Natural killer cell (primary cell): ENCODE measurements around the gene IFI44. TPM values are rescaled to one million over a fixed set of nuclear protein-coding genes. Genes with fewer than 3 reads are reported as not detected.

Experiments used
- ATAC-seq, 3 donors: fragments of 150-1000 bp in 2 of 3; fragments of 200-7000 bp in 1 of 3; cut with Tn5 transposase; 1 replicate in 1 of 3; 2 replicates in 2 of 3; pipeline ENCODE4 v1.10.0; 2021; ENCODE audit warnings: mild to moderate bottlenecking in 2 of 3, moderate library complexity in 2 of 3
- DNase-seq, 2 donors: peaks; one replicate each; pipeline versions ENCODE4 v3.0.0 to v3.0.0-alpha.2; 2013 to 2021; ENCODE audit warnings: mixed read lengths in 1 of 2
- H3K27ac ChIP-seq: one replicate; pipeline ENCODE4 v1.5.1; 2013; ENCODE audit warnings: mild to moderate bottlenecking, low read length
- H3K27me3 ChIP-seq: one replicate; pipeline ENCODE4 v1.6.1; 2013; ENCODE audit warnings: low read length; ENCODE audit not compliant: control insufficient read depth, insufficient read depth
- H3K36me3 ChIP-seq: one replicate; pipeline ENCODE4 v1.6.1; 2013; ENCODE audit warnings: low read length; ENCODE audit not compliant: control insufficient read depth, insufficient read depth
- H3K4me1 ChIP-seq: one replicate; pipeline ENCODE4 v1.6.1; 2013; ENCODE audit warnings: low read length; ENCODE audit not compliant: control insufficient read depth, insufficient read depth
- H3K4me3 ChIP-seq: one replicate; pipeline ENCODE4 v1.5.1; 2013; ENCODE audit warnings: low read length
- H3K9me3 ChIP-seq: one replicate; pipeline ENCODE4 v1.6.1; 2013; ENCODE audit warnings: low read length; ENCODE audit not compliant: control insufficient read depth, insufficient read depth
- H3K27ac Mint-ChIP-seq, 2 donors: one replicate each; pipeline ENCODE4 v1.8.0; 2022; ENCODE audit warnings: mild to moderate bottlenecking in 2 of 2, mixed read lengths in 2 of 2, moderate library complexity in 1 of 2
- H3K27me3 Mint-ChIP-seq, 2 donors: one replicate each; pipeline ENCODE4 v1.8.0; 2022; ENCODE audit warnings: low read depth in 2 of 2, mixed read lengths in 2 of 2
- H3K36me3 Mint-ChIP-seq: one replicate; pipeline ENCODE4 v1.8.0; 2022; ENCODE audit warnings: mixed read lengths
- H3K4me1 Mint-ChIP-seq, 2 donors: one replicate each; pipeline ENCODE4 v1.8.0; 2022; ENCODE audit warnings: mixed read lengths in 2 of 2
- H3K4me3 Mint-ChIP-seq: one replicate; pipeline ENCODE4 v1.8.0; 2022; ENCODE audit warnings: mild to moderate bottlenecking, moderate library complexity, mixed read lengths
- H3K9me3 Mint-ChIP-seq, 2 donors: one replicate each; pipeline ENCODE4 v1.8.0; 2022; ENCODE audit warnings: mixed read lengths in 2 of 2
- WGBS: methylation state at CpG from one replicate; pipeline ENCODE4 v1.1.7; 2013; ENCODE audit warnings: missing lambda C conversion rate; ENCODE audit not compliant: insufficient coverage; 5-methylcytosine and 5-hydroxymethylcytosine counted together
- intact Hi-C: fragments of 100-400 bp; cut with micrococcal nuclease; formaldehyde crosslinking; loops from one replicate; pipeline ENCODE4 v1.14.2; 2022
- total RNA-seq, 4 donors: library from RNA; stranded (reverse); fragments of 120-200 nt in 1 of 4; gene quantifications; one replicate each; pipeline versions ENCODE4 v1.2.3 to v1.2.4, GENCODE V29; 2013 to 2022
- TF ChIP-seq, protein P1 (sequence below): fragments of 200-600 bp; IDR thresholded peaks from one replicate; pipeline ENCODE4 v1.8.0; 2022; ENCODE audit warnings: antibody characterized with exemption

The IFI44 gene
- total RNA-seq, 3 donors from 2014 or later (not counting 1 experiment from before 2014, with no cell fraction given), result 34.6 to 60.2 (median 35.5) TPM

DNA sequence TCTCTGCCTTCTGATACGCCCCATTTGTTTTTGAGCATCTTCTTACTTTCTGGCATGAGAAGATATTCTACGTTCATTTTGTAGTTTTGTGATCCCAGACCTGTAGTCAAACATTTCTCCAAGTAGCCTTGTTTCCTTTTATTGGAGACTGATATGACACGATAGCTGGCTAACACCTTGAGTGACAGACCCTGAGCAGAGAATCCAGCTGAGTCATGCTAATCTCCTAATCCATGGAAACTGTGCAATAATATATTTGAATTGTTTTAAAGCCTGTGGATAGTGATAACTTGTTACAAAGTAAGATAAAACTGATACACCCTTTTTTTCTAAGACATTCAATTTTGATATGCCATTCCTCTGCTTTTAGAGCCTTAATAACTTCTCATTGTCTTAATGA is 30.6 kb upstream of the IFI44 start:
- TF ChIP-seq, protein P1, sequence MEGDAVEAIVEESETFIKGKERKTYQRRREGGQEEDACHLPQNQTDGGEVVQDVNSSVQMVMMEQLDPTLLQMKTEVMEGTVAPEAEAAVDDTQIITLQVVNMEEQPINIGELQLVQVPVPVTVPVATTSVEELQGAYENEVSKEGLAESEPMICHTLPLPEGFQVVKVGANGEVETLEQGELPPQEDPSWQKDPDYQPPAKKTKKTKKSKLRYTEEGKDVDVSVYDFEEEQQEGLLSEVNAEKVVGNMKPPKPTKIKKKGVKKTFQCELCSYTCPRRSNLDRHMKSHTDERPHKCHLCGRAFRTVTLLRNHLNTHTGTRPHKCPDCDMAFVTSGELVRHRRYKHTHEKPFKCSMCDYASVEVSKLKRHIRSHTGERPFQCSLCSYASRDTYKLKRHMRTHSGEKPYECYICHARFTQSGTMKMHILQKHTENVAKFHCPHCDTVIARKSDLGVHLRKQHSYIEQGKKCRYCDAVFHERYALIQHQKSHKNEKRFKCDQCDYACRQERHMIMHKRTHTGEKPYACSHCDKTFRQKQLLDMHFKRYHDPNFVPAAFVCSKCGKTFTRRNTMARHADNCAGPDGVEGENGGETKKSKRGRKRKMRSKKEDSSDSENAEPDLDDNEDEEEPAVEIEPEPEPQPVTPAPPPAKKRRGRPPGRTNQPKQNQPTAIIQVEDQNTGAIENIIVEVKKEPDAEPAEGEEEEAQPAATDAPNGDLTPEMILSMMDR, result no peak
- WGBS, result 92% methylated on average over 3 of the region's 3 CpGs
- intact Hi-C loops, result loop anchor here (10.0 kb wide), 1 partner anchor 474 kb away; no protein-coding TSS in a partner anchor
- no peaks in the 10 kb centered on the region for H3K27me3 Mint-ChIP-seq
- DNase-seq (no peak), ATAC-seq (no peak)
- no peaks in the 10 kb centered on the region for H3K9me3 ChIP-seq
- peaks cover 8% of the 10 kb centered on the region for H3K4me1 ChIP-seq
- H3K4me3 Mint-ChIP-seq, result peak overlapping the region; percentile 76
- no peak overlapping the region for H3K4me3 ChIP-seq
- H3K4me1 Mint-ChIP-seq, result peaks cover 36 to 40% of the 10 kb centered on the region in 2 donors
- H3K27me3 ChIP-seq, result no peaks in the 10 kb centered on the region
- no peak overlapping the region for H3K27ac ChIP-seq
- no peaks in the 10 kb centered on the region for H3K9me3 Mint-ChIP-seq
- no peaks in the 10 kb centered on the region for H3K36me3 Mint-ChIP-seq
- no peaks in the 10 kb centered on the region for H3K36me3 ChIP-seq
- H3K27ac Mint-ChIP-seq, result peak overlapping the region; percentile 77 to 82

- TF ChIP-seq, protein P1, result no peak
- Mint-ChIP-seq H3K27ac (peak overlapping the region; percentile 77 to 82), H3K4me1 (peaks cover 36 to 40% of the 10 kb centered on the region in 2 donors), H3K27me3 (no peaks in the 10 kb centered on the region), H3K4me3 (peak overlapping the region; percentile 76), H3K36me3 (no peaks in the 10 kb centered on the region), H3K9me3 (no peaks in the 10 kb centered on the region)
- no peaks in the 10 kb centered on the region for H3K9me3 ChIP-seq
- no peaks in the 10 kb centered on the region for H3K27me3 ChIP-seq
- peak overlapping the region; percentile 19 for H3K27ac ChIP-seq
- H3K4me1 ChIP-seq, result peaks cover 8% of the 10 kb centered on the region
- 85% methylated on average over 4 of the region's 4 CpGs for WGBS
- H3K36me3 ChIP-seq, result no peaks in the 10 kb centered on the region
- DNase-seq (peak in 1 of 2 donors; percentile 35), ATAC-seq (peak in 1 of 3 donors; percentile 19)
- no peak overlapping the region for H3K4me3 ChIP-seq
- intact Hi-C loops, result loop anchor here (10.0 kb wide), 1 partner anchor 475 kb away; no protein-coding TSS in a partner anchor
Measured at GRCh38 chr1:78619446-78619802, 30.2 kb upstream of the IFI44 start.

- Histone ChIP-seq H3K9me3 (no peaks in the 10 kb centered on the region), H3K4me3 (peak within 1 kb of the TSS; percentile 38), H3K4me1 (peaks cover 8% of the 10 kb centered on the region), H3K36me3 (no peaks in the 10 kb centered on the region), H3K27me3 (no peaks in the 10 kb centered on the region), H3K27ac (peak within 1 kb of the TSS; percentile 54)
- ATAC-seq, result no peak
- Mint-ChIP-seq H3K27ac (peak within 1 kb of the TSS; percentile 77 to 82), H3K27me3 (no peaks in the 10 kb centered on the region), H3K9me3 (no peaks in the 10 kb centered on the region), H3K4me3 (peak within 1 kb of the TSS; percentile 76), H3K4me1 (peaks cover 36 to 40% of the 10 kb centered on the region in 2 donors), H3K36me3 (no peaks in the 10 kb centered on the region)
- TF ChIP-seq, protein P1, result no peak
- intact Hi-C loops, result loop anchor here (10.0 kb wide), 1 partner anchor 475 kb away; no protein-coding TSS in a partner anchor
- peak in 1 of 2 donors; percentile 72 for DNase-seq
- 18% methylated on average over 4 of the region's 9 CpGs for WGBS
Measured at GRCh38 chr1:78619803-78620579, 29.6 kb upstream of the IFI44 start, which contains the start of gene IFI44L. Gene IFI44L, plus strand, starts transcription at chr1:78620448. Its CDS starts 7,468 bp downstream, at chr1:78627916.
